Activated T-helper 1 cell treated with anti-CD3 and anti-CD28 coated beads, Interleukin-12 subunit alpha, Interleukin-12 subunit beta, Interleukin-2, Interleukin-4 antibody, amounts not matched to agents 30 ng/mL and 10 ng/mL and 1 ng/mL, durations not matched to agents 14 hours and 24 hours and 36 hours (primary cell): ENCODE results near the gene FAM131C. TPM values are rescaled to one million over a fixed set of nuclear protein-coding genes. Genes with fewer than 3 reads are reported as not detected.

ENCODE experiments used
- DNase-seq: peaks from one replicate; pipeline ENCODE4 v3.0.0; 2021; ENCODE audit warnings: low spot score
- H3K27ac Mint-ChIP-seq: one replicate; pipeline ENCODE4 v1.8.0; 2021; ENCODE audit warnings: mild to moderate bottlenecking, mixed read lengths
- H3K27me3 Mint-ChIP-seq: one replicate; pipeline ENCODE4 v1.8.0; 2022; ENCODE audit warnings: mild to moderate bottlenecking, moderate library complexity, mixed read lengths; ENCODE audit not compliant: insufficient read depth
- H3K36me3 Mint-ChIP-seq: one replicate; pipeline ENCODE4 v1.8.0; 2021; ENCODE audit warnings: low read depth, mixed read lengths
- H3K4me1 Mint-ChIP-seq: one replicate; pipeline ENCODE4 v1.8.0; 2021; ENCODE audit warnings: low read depth, mixed read lengths
- H3K4me3 Mint-ChIP-seq: one replicate; pipeline ENCODE4 v1.8.0; 2021; ENCODE audit warnings: mild to moderate bottlenecking, moderate library complexity, mixed read lengths
- H3K9me3 Mint-ChIP-seq: one replicate; pipeline ENCODE4 v1.8.0; 2021; ENCODE audit warnings: mixed read lengths
- intact Hi-C: fragments of 100-400 bp; cut with micrococcal nuclease; formaldehyde crosslinking; loops from one replicate; pipeline ENCODE4 v1.15.1; 2024
- total RNA-seq: library from RNA; stranded (reverse); gene quantifications from 2 replicates; pipeline ENCODE4 v1.2.3, GENCODE V29; 2022

Gene FAM131C
- 0.56 and 0.57 TPM in 2 replicates for total RNA-seq

- peak within 1 kb of the TSS; percentile 16 for H3K27ac Mint-ChIP-seq
- no peaks in the 10 kb centered on the region for H3K9me3 Mint-ChIP-seq
- peak; percentile 22 for DNase-seq
- intact Hi-C loops: no loop called here
- H3K36me3 Mint-ChIP-seq: no peaks in the 10 kb centered on the region
- peaks cover 29% of the 10 kb centered on the region for H3K27me3 Mint-ChIP-seq
- H3K4me1 Mint-ChIP-seq: peaks cover 29% of the 10 kb centered on the region
- H3K4me3 Mint-ChIP-seq: peak within 1 kb of the TSS; percentile 72
These were observed at the start of gene FAM131C for GRCh38 chr1:16073490-16074119. TSS of gene FAM131C (minus strand) at chr1:16073651. CDS start at chr1:16073442, 209 bp downstream.

- Mint-ChIP-seq H3K9me3 (no peaks in the 10 kb centered on the region), H3K36me3 (no peaks in the 10 kb centered on the region), H3K4me3 (no peak overlapping the region), H3K4me1 (peaks cover 6% of the 10 kb centered on the region), H3K27me3 (peaks cover 2% of the 10 kb centered on the region), H3K27ac (no peak overlapping the region)
- no peak for DNase-seq
- intact Hi-C loops: no loop called here
These were observed 49.5 kb upstream of the FAM131C start for GRCh38 chr1:16122916-16123315.

- Mint-ChIP-seq H3K27me3 (peaks cover 2% of the 10 kb centered on the region), H3K9me3 (no peaks in the 10 kb centered on the region), H3K4me3 (no peak overlapping the region), H3K27ac (no peak overlapping the region), H3K4me1 (peaks cover 6% of the 10 kb centered on the region), H3K36me3 (no peaks in the 10 kb centered on the region)
- DNase-seq: no peak
- intact Hi-C loops: no loop called here
These were observed 49.0 kb upstream of the FAM131C start for GRCh38 chr1:16122350-16122881.

- H3K27me3 Mint-ChIP-seq: peaks cover 2% of the 10 kb centered on the region
- intact Hi-C loops: no loop called here
- H3K36me3 Mint-ChIP-seq: no peaks in the 10 kb centered on the region
- no peak overlapping the region for H3K27ac Mint-ChIP-seq
- H3K9me3 Mint-ChIP-seq: no peaks in the 10 kb centered on the region
- peaks cover 6% of the 10 kb centered on the region for H3K4me1 Mint-ChIP-seq
- DNase-seq: no peak
- H3K4me3 Mint-ChIP-seq: no peak overlapping the region
These were observed 47.5 kb upstream of the FAM131C start for GRCh38 chr1:16120940-16121410.

GRCh38 chr1:16120407-16120806, 47.0 kb upstream of the FAM131C start:
- Mint-ChIP-seq H3K9me3 (no peaks in the 10 kb centered on the region), H3K4me1 (peaks cover 6% of the 10 kb centered on the region), H3K36me3 (no peaks in the 10 kb centered on the region), H3K27ac (no peak overlapping the region), H3K4me3 (no peak overlapping the region), H3K27me3 (peaks cover 2% of the 10 kb centered on the region)
- no peak for DNase-seq
- intact Hi-C loops: no loop called here

GRCh38 chr1:16119926-16120325, 46.5 kb upstream of the FAM131C start:
- intact Hi-C loops: no loop called here
- Mint-ChIP-seq H3K4me3 (no peak overlapping the region), H3K36me3 (no peaks in the 10 kb centered on the region), H3K27me3 (no peaks in the 10 kb centered on the region), H3K9me3 (no peaks in the 10 kb centered on the region), H3K4me1 (peaks cover 6% of the 10 kb centered on the region), H3K27ac (no peak overlapping the region)
- no peak for DNase-seq

GRCh38 chr1:16119504-16119903, 46.1 kb upstream of the FAM131C start:
- intact Hi-C loops: no loop called here
- peaks cover 6% of the 10 kb centered on the region for H3K4me1 Mint-ChIP-seq
- no peak overlapping the region for H3K4me3 Mint-ChIP-seq
- no peak for DNase-seq
- no peaks in the 10 kb centered on the region for H3K27me3 Mint-ChIP-seq
- H3K36me3 Mint-ChIP-seq: no peaks in the 10 kb centered on the region
- H3K9me3 Mint-ChIP-seq: no peaks in the 10 kb centered on the region
- no peak overlapping the region for H3K27ac Mint-ChIP-seq

GRCh38 chr1:16118706-16119105, 45.3 kb upstream of the FAM131C start:
- no peak for DNase-seq
- no peak overlapping the region for H3K4me3 Mint-ChIP-seq
- peaks cover 6% of the 10 kb centered on the region for H3K4me1 Mint-ChIP-seq
- H3K27me3 Mint-ChIP-seq: no peaks in the 10 kb centered on the region
- intact Hi-C loops: no loop called here
- no peaks in the 10 kb centered on the region for H3K36me3 Mint-ChIP-seq
- H3K9me3 Mint-ChIP-seq: no peaks in the 10 kb centered on the region
- no peak overlapping the region for H3K27ac Mint-ChIP-seq

- H3K27me3 Mint-ChIP-seq: no peaks in the 10 kb centered on the region
- H3K4me3 Mint-ChIP-seq: no peak overlapping the region
- intact Hi-C loops: no loop called here
- H3K36me3 Mint-ChIP-seq: no peaks in the 10 kb centered on the region
- no peak overlapping the region for H3K27ac Mint-ChIP-seq
- H3K4me1 Mint-ChIP-seq: peaks cover 3% of the 10 kb centered on the region
- no peaks in the 10 kb centered on the region for H3K9me3 Mint-ChIP-seq
- DNase-seq: no peak
These were observed 44.5 kb upstream of the FAM131C start for GRCh38 chr1:16117936-16118335.

GRCh38 chr1:16117369-16117768, 43.9 kb upstream of the FAM131C start:
- Mint-ChIP-seq H3K27ac (no peak overlapping the region), H3K27me3 (no peaks in the 10 kb centered on the region), H3K4me1 (no peaks in the 10 kb centered on the region), H3K9me3 (no peaks in the 10 kb centered on the region), H3K4me3 (no peak overlapping the region), H3K36me3 (no peaks in the 10 kb centered on the region)
- intact Hi-C loops: no loop called here
- DNase-seq: no peak

- Mint-ChIP-seq H3K27ac (no peak overlapping the region), H3K4me3 (no peak overlapping the region), H3K27me3 (no peaks in the 10 kb centered on the region), H3K4me1 (no peaks in the 10 kb centered on the region), H3K36me3 (no peaks in the 10 kb centered on the region), H3K9me3 (no peaks in the 10 kb centered on the region)
- no peak for DNase-seq
- intact Hi-C loops: no loop called here
These were observed 43.2 kb upstream of the FAM131C start for GRCh38 chr1:16116625-16117024.

- H3K27ac Mint-ChIP-seq: no peak overlapping the region
- H3K4me3 Mint-ChIP-seq: no peak overlapping the region
These were observed 42.6 kb upstream of the FAM131C start for GRCh38 chr1:16116002-16116401.

GRCh38 chr1:16115468-16115983, 42.1 kb upstream of the FAM131C start:
- no peak for DNase-seq
- Mint-ChIP-seq H3K27me3 (no peaks in the 10 kb centered on the region), H3K36me3 (no peaks in the 10 kb centered on the region), H3K4me1 (no peaks in the 10 kb centered on the region), H3K9me3 (no peaks in the 10 kb centered on the region), H3K4me3 (no peak overlapping the region), H3K27ac (no peak overlapping the region)
- intact Hi-C loops: no loop called here

More at GRCh38 chr1:16116002-16116401, 42.6 kb upstream of the FAM131C start:
- no peak for DNase-seq
- H3K27me3 Mint-ChIP-seq: no peaks in the 10 kb centered on the region
- no peaks in the 10 kb centered on the region for H3K4me1 Mint-ChIP-seq
- no peaks in the 10 kb centered on the region for H3K9me3 Mint-ChIP-seq
- no peaks in the 10 kb centered on the region for H3K36me3 Mint-ChIP-seq
- intact Hi-C loops: no loop called here
